Measurements from ENCODE around the gene OSBP.

- TF ChIP-seq CTCF (IDR thresholded peaks at IDR 0.05): no peak
- TF ChIP-seq EZH2 (IDR thresholded peaks at IDR 0.05; ENCODE audit: borderline replicate concordance, insufficient read depth, low read depth, low read length, poor library complexity, severe bottlenecking): no peak
These were observed 13.8 kb downstream of the OSBP start for GRCh38 chr11:59601788-59602187.

Measured in B cell (primary cell).